SU-DHL-6 (cell line): ENCODE data around the gene PDXP.
A peak's percentile ranks its signal among the peaks of the same experiment; 100 is the strongest.

ENCODE experiments used
- H2AFZ ChIP-seq: fragments of 200-600 bp; sonication (generic); 2 replicates; pipeline ENCODE4 v1.6.1; 2014; ENCODE audit warnings: low read depth, mild to moderate bottlenecking, moderate library complexity, mixed read lengths, antibody characterized with exemption, low read length; ENCODE audit not compliant: severe bottlenecking
- H3F3A ChIP-seq: fragments of 200-600 bp; shearing (Covaris generic); 2 replicates; pipeline ENCODE4 v1.6.0; 2016; ENCODE audit warnings: antibody characterized with exemption, mild to moderate bottlenecking; ENCODE audit not compliant: insufficient read depth
- H3K27ac ChIP-seq: fragments of 200-600 bp; sonication (generic); 2 replicates; pipeline ENCODE4 v1.5.1; 2016; ENCODE audit warnings: low read depth, mild to moderate bottlenecking, low read length, moderate library complexity, mixed read lengths
- H3K27me3 ChIP-seq: fragments of 200-600 bp; sonication (generic), shearing (Covaris generic); 2 replicates; pipeline ENCODE4 v1.6.0; 2014; ENCODE audit warnings: mild to moderate bottlenecking, low read length
- H3K36me3 ChIP-seq: fragments of 200-600 bp; sonication (generic); 2 replicates; pipeline ENCODE4 v1.6.1; 2014; ENCODE audit warnings: mild to moderate bottlenecking, low read length, mixed read lengths
- H3K4me2 ChIP-seq: fragments of 300-600, 200-600 bp; shearing (Covaris generic), sonication (generic); 2 replicates; pipeline ENCODE4 v1.6.0; 2014; ENCODE audit warnings: low read length, low read depth, mild to moderate bottlenecking; ENCODE audit not compliant: poor library complexity, severe bottlenecking
- H3K4me3 ChIP-seq: fragments of 200-600 bp; sonication (generic); 2 replicates; pipeline ENCODE4 v1.5.1; 2014; ENCODE audit warnings: antibody characterized with exemption, low read length, mild to moderate bottlenecking, mixed read lengths; ENCODE audit not compliant: insufficient read depth, poor library complexity, severe bottlenecking
- H3K79me2 ChIP-seq: fragments of 200-600 bp; sonication (generic); 2 replicates; pipeline ENCODE4 v1.6.1; 2014; ENCODE audit warnings: mild to moderate bottlenecking, low read length, moderate library complexity; ENCODE audit not compliant: insufficient read depth
- H3K9ac ChIP-seq: fragments of 200-600 bp; sonication (generic); 2 replicates; pipeline ENCODE4 v1.7.0; 2014; ENCODE audit warnings: mild to moderate bottlenecking, low read length
- H3K9me2 ChIP-seq: fragments of 200-600 bp; sonication (generic); replicated peaks from 2 replicates; pipeline ENCODE4 v1.6.1; 2014; ENCODE audit warnings: low read length; ENCODE audit not compliant: insufficient read depth
- H3K9me3 ChIP-seq: fragments of 200-600 bp; sonication (generic); 2 replicates; pipeline ENCODE4 v1.6.1; 2014; ENCODE audit warnings: low read length, mixed read lengths; ENCODE audit not compliant: insufficient read depth
- H4K20me1 ChIP-seq: fragments of 200-600 bp; sonication (generic); 2 replicates; pipeline ENCODE4 v1.6.1; 2014; ENCODE audit warnings: low read depth, mild to moderate bottlenecking, antibody characterized with exemption, low read length, moderate library complexity, mixed read lengths
- CTCF ChIP-seq: fragments of 200-600 bp; sonication (generic); IDR thresholded peaks from one replicate; pipeline ENCODE4 v1.5.1; 2017; ENCODE audit warnings: antibody characterized with exemption, mild to moderate bottlenecking, low read length, moderate library complexity; ENCODE audit not compliant: insufficient read depth, poor library complexity, severe bottlenecking
- EZH2phosphoT487 ChIP-seq: fragments of 200-600 bp; sonication (generic), shearing (Covaris generic); conservative IDR thresholded peaks from 2 replicates; pipeline ENCODE4 v1.6.1; 2018; ENCODE audit warnings: mild to moderate bottlenecking, antibody characterized with exemption, low read length, moderate library complexity, mixed read lengths

Gene PDXP

GRCh38 chr22:37659897-37660708 lies 1.6 kb downstream of the PDXP start:
- Histone ChIP-seq H3K27me3 (no peaks in the 10 kb centered on the region), H3K79me2 (peaks cover 56% of the 10 kb centered on the region), H3K27ac (peak overlapping the region; percentile 74), H4K20me1 (peaks cover 3% of the 10 kb centered on the region; the same call in 1 of the 2 replicates), H2AFZ (no peak overlapping the region), H3K9me2 (no peaks in the 10 kb centered on the region), H3K9ac (peak overlapping the region; percentile 85), H3K4me3 (peak overlapping the region; percentile 89), H3F3A (peaks cover 28% of the 10 kb centered on the region), H3K4me2 (peak overlapping the region; percentile 94), H3K36me3 (no peaks in the 10 kb centered on the region), H3K9me3 (no peaks in the 10 kb centered on the region)
- TF ChIP-seq EZH2phosphoT487 (no peak), CTCF (no peak)

GRCh38 chr22:37660709-37661045 lies 2.2 kb downstream of the PDXP start:
- Histone ChIP-seq H2AFZ (no peak overlapping the region), H3K9me3 (no peaks in the 10 kb centered on the region), H3K79me2 (peaks cover 62% of the 10 kb centered on the region), H3K4me3 (peak overlapping the region; percentile 89), H3K36me3 (no peaks in the 10 kb centered on the region), H3K4me2 (peak overlapping the region; percentile 94), H3K9me2 (no peaks in the 10 kb centered on the region), H3F3A (peaks cover 28% of the 10 kb centered on the region), H4K20me1 (peaks cover 3% of the 10 kb centered on the region; the same call in 1 of the 2 replicates), H3K27me3 (no peaks in the 10 kb centered on the region), H3K9ac (peak overlapping the region; percentile 85), H3K27ac (peak overlapping the region; percentile 74)
- TF ChIP-seq EZH2phosphoT487 (no peak), CTCF (no peak)

DNA sequence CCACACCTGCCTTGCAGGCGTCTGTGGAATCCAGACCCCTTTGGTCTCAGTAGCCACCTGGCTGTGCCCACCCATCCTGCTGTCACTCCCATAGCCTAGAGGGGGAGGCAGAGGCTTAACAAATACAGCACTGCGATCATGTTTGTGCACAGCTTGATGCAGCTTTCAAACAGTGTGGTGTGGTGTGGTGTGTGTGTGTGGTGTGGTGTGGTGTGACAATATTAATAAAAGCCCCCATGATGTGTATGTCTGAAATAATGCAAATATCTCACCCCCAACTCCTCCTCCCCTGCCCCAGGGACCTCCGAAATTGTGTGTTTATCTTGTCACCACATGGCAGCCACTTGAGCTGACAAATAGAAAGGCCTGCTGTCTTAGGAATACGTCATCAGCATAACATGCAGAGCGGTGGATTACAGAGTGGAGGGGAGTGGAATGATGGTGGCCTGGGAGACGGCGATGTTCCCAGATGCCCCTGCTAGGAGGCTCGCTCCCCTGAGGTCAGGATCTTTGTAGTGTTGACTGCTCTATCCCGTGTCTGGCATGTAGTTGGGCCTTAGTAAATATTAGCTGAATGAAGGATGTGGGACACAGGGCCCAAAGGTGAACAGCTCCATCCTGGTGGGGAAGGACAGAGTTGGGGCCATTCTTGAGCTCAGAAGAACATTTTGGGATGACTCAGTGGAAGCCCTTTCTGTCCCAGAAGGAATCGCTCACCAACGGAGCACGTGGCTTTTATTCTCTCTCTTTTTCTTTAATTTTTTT lies 2.8 kb downstream of the PDXP start:
- H3K9me3 ChIP-seq, result no peaks in the 10 kb centered on the region
- H3K4me3 ChIP-seq, result peak overlapping the region; percentile 89
- H3K27me3 ChIP-seq, result no peaks in the 10 kb centered on the region
- H3K9ac ChIP-seq, result peak overlapping the region; percentile 85
- TF ChIP-seq EZH2phosphoT487 (no peak), CTCF (peak; percentile 64)
- peak overlapping the region; percentile 94 for H3K4me2 ChIP-seq
- no peaks in the 10 kb centered on the region for H3K36me3 ChIP-seq
- H4K20me1 ChIP-seq, result peaks cover 3% of the 10 kb centered on the region; the same call in 1 of the 2 replicates
- H3K27ac ChIP-seq, result peak overlapping the region; percentile 74
- no peaks in the 10 kb centered on the region for H3K9me2 ChIP-seq
- H3K79me2 ChIP-seq, result peaks cover 67% of the 10 kb centered on the region
- no peak overlapping the region for H2AFZ ChIP-seq
- peaks cover 21% of the 10 kb centered on the region for H3F3A ChIP-seq
